Measurements from ENCODE around the gene MCF2L. TPM values are rescaled to one million over a fixed set of nuclear protein-coding genes. Genes with fewer than 3 reads are reported as not detected.
A peak's percentile ranks its signal among the peaks of the same experiment; 100 is the strongest.

MCF2L gene, protein sequence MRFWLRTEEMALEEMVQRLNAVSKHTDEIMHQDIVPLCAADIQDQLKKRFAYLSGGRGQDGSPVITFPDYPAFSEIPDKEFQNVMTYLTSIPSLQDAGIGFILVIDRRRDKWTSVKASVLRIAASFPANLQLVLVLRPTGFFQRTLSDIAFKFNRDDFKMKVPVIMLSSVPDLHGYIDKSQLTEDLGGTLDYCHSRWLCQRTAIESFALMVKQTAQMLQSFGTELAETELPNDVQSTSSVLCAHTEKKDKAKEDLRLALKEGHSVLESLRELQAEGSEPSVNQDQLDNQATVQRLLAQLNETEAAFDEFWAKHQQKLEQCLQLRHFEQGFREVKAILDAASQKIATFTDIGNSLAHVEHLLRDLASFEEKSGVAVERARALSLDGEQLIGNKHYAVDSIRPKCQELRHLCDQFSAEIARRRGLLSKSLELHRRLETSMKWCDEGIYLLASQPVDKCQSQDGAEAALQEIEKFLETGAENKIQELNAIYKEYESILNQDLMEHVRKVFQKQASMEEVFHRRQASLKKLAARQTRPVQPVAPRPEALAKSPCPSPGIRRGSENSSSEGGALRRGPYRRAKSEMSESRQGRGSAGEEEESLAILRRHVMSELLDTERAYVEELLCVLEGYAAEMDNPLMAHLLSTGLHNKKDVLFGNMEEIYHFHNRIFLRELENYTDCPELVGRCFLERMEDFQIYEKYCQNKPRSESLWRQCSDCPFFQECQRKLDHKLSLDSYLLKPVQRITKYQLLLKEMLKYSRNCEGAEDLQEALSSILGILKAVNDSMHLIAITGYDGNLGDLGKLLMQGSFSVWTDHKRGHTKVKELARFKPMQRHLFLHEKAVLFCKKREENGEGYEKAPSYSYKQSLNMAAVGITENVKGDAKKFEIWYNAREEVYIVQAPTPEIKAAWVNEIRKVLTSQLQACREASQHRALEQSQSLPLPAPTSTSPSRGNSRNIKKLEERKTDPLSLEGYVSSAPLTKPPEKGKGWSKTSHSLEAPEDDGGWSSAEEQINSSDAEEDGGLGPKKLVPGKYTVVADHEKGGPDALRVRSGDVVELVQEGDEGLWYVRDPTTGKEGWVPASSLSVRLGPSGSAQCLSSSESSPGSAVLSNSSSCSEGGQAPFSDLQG
- total RNA-seq: 10 to 100 TPM; 47.6 to 64.7 TPM

DNA sequence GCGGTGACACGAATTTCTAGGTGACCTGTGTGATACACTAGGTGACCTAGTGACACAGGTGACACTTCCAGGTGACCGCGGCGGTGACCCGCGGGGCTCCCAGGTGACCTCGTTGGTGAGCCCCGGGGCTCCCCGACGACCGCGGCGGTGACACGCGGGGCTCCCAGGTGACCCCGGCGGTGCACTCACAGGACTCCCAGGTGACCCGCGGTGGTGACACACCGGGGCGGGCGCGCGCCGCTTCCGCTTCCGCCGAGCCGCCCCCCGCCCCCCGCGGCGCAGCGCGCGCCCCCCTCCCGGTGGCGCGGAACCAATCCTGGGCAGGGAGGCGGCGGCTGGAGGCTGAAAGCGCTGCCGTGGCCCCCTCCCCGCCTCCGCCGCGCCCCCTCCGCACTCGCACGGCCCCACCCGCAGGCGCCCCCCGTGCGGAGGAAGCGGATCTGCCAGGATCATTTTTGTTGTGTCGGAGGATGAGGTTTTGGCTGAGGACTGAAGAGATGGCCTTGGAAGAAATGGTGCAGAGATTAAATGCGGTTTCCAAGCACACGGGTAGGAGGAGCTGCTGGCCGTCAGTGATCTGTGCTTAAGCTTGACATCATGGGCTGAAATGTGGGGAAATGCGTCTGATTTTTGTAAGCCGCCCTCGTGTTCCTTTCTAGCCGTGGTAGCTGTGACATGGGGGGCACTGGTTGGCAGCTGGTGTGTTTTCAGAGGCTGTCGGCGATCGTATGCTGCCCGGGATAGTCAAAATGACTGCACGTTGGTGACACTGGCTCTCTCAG is at the start of gene MCF2L:
TSS of gene MCF2L (plus strand) at position 305 of the 782 bp plus-strand sequence. CDS start at position 471, 166 bp downstream.
- Histone ChIP-seq H3K4me1 (replicated peaks) (no peaks in the 10 kb centered on the region), H3K36me3 (no peaks in the 10 kb centered on the region), H3K27me3 (replicated peaks; ENCODE audit: insufficient read depth) (no peaks in the 10 kb centered on the region), H3K4me3 (peak within 1 kb of the TSS; percentile 54 to 68), H3K9me3 (no peaks in the 10 kb centered on the region), H3K27ac (peak within 1 kb of the TSS; percentile 73 to 81)
- DNase-seq (ENCODE audit: low spot score): peak; percentile 40
- TF ChIP-seq, protein P1, sequence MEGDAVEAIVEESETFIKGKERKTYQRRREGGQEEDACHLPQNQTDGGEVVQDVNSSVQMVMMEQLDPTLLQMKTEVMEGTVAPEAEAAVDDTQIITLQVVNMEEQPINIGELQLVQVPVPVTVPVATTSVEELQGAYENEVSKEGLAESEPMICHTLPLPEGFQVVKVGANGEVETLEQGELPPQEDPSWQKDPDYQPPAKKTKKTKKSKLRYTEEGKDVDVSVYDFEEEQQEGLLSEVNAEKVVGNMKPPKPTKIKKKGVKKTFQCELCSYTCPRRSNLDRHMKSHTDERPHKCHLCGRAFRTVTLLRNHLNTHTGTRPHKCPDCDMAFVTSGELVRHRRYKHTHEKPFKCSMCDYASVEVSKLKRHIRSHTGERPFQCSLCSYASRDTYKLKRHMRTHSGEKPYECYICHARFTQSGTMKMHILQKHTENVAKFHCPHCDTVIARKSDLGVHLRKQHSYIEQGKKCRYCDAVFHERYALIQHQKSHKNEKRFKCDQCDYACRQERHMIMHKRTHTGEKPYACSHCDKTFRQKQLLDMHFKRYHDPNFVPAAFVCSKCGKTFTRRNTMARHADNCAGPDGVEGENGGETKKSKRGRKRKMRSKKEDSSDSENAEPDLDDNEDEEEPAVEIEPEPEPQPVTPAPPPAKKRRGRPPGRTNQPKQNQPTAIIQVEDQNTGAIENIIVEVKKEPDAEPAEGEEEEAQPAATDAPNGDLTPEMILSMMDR (IDR thresholded peaks at IDR 0.05): peak; percentile 6 to 59 (median 30)
- TF ChIP-seq POLR2AphosphoS5 (IDR thresholded peaks at IDR 0.05): no peak
- TF ChIP-seq POLR2A (IDR thresholded peaks at IDR 0.05): no peak
- intact Hi-C loops (cut with DNase I): no loop called here
- WGBS: 1% methylated on average over 38 of the region's 69 CpGs

DNA sequence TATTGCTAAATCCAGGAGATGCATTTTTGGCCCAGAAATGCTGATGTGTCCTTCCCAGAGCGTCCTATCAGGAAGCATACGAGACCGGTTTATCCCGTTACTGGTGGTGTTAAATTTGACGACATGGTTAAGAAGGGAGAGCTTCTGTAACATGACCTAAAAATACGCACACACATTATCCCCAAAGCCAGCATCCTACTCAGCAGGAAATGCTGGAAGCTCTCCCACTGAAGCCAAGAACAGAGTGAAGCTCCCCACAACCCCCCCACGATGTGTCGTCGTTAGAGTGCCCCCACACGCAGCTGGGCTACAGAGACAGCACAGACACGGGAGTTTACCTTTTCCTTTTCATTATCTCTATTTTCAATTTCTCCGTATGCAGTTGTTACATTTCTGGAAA is 45.1 kb upstream of the MCF2L start:
- no peak for TF ChIP-seq POLR2AphosphoS5 (IDR thresholded peaks at IDR 0.05)
- TF ChIP-seq, protein P1 (IDR thresholded peaks at IDR 0.05): no peak
- no peak for TF ChIP-seq POLR2A (IDR thresholded peaks at IDR 0.05)
- 62% methylated on average over 12 of the region's 12 CpGs for WGBS
- Histone ChIP-seq H3K9me3 (no peaks in the 10 kb centered on the region), H3K36me3 (no peaks in the 10 kb centered on the region), H3K4me1 (replicated peaks) (no peaks in the 10 kb centered on the region), H3K27ac (no peak overlapping the region), H3K27me3 (replicated peaks; ENCODE audit: insufficient read depth) (no peaks in the 10 kb centered on the region), H3K4me3 (no peak overlapping the region)
- intact Hi-C loops (cut with DNase I): no loop called here
- no peak for DNase-seq (ENCODE audit: low spot score)

DNA sequence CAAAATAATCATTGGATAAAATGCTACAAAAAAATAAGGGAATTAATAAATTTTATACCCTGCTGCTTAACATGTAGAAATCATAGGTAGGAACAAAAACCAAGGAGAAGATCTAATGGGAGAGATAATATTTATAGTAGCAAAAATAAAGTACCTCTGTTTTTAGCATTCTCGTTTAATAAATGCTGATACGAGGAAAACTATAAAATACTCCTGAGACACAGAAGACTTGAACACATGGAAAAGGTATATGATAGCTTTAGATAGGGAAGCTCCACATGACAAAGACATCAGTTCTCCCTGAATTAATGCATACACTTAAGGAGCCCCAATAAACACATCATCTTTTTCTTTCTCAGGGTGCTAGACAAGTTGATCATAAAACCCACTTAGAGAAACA is 44.6 kb upstream of the MCF2L start:
- no peak for DNase-seq (ENCODE audit: low spot score)
- no peak overlapping the region for H3K27ac ChIP-seq
- TF ChIP-seq POLR2A (IDR thresholded peaks at IDR 0.05) (no peak), POLR2AphosphoS5 (IDR thresholded peaks at IDR 0.05) (no peak)
- TF ChIP-seq, protein P1 (IDR thresholded peaks at IDR 0.05): no peak
- intact Hi-C loops (cut with DNase I): no loop called here
- H3K9me3 ChIP-seq: no peaks in the 10 kb centered on the region
- no peak overlapping the region for H3K4me3 ChIP-seq
- no peaks in the 10 kb centered on the region for H3K36me3 ChIP-seq
- no peaks in the 10 kb centered on the region for H3K27me3 ChIP-seq (replicated peaks; ENCODE audit: insufficient read depth)
- 66% methylated on average over 2 of the region's 2 CpGs for WGBS
- H3K4me1 ChIP-seq (replicated peaks): no peaks in the 10 kb centered on the region

DNA sequence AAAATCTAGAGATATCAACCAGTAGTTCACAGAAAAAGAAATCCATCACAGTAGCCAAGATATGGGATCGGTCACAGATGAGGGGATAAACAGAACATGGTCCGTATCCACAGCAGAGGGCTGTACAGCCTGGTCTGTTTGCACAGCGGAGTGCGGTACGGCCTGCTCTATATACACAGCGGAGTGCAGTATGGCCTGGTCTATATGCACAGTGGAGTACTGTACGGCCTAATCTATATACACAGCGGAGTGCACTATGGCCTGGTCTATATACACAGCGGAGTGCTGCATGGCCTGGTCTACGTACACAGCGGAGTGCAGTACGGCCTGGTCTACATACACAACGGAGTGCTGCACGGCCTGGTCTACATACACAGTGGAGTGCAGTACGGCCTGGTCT is 43.0 kb upstream of the MCF2L start:
- H3K36me3 ChIP-seq: no peaks in the 10 kb centered on the region
- WGBS: 95% methylated on average over 15 of the region's 15 CpGs
- no peaks in the 10 kb centered on the region for H3K4me1 ChIP-seq (replicated peaks)
- no peak overlapping the region for H3K27ac ChIP-seq
- intact Hi-C loops (cut with DNase I): no loop called here
- H3K27me3 ChIP-seq (replicated peaks; ENCODE audit: insufficient read depth): no peaks in the 10 kb centered on the region
- no peaks in the 10 kb centered on the region for H3K9me3 ChIP-seq
- no peak for TF ChIP-seq POLR2AphosphoS5 (IDR thresholded peaks at IDR 0.05)
- TF ChIP-seq, protein P1 (IDR thresholded peaks at IDR 0.05): no peak
- TF ChIP-seq POLR2A (IDR thresholded peaks at IDR 0.05): no peak
- no peak for DNase-seq (ENCODE audit: low spot score)
- H3K4me3 ChIP-seq: no peak overlapping the region
